Thyroid gland (tissue), 4 donors: Measurements from ENCODE around the gene MISP3.

ENCODE experiments used
- POLR2A ChIP-seq, 2 donors: fragments of 450-650 bp; IDR thresholded peaks; one replicate each; pipeline ENCODE4 v1.6.1; 2017; ENCODE audit warnings: antibody characterized with exemption in 2 of 2, mild to moderate bottlenecking in 2 of 2, moderate library complexity in 1 of 2
- TF ChIP-seq, protein P1 (sequence below), 6 experiments: fragments of 200-600 bp in 3 of 6; fragments of 450-650 bp in 3 of 6; sonication (generic) in 3 of 6; IDR thresholded peaks; one replicate each; pipeline ENCODE4 v1.5.1; 2016 to 2019; ENCODE audit warnings: antibody characterized with exemption in 6 of 6, mild to moderate bottlenecking in 2 of 6, inconsistent platforms in 1 of 6, moderate library complexity in 1 of 6

DNA sequence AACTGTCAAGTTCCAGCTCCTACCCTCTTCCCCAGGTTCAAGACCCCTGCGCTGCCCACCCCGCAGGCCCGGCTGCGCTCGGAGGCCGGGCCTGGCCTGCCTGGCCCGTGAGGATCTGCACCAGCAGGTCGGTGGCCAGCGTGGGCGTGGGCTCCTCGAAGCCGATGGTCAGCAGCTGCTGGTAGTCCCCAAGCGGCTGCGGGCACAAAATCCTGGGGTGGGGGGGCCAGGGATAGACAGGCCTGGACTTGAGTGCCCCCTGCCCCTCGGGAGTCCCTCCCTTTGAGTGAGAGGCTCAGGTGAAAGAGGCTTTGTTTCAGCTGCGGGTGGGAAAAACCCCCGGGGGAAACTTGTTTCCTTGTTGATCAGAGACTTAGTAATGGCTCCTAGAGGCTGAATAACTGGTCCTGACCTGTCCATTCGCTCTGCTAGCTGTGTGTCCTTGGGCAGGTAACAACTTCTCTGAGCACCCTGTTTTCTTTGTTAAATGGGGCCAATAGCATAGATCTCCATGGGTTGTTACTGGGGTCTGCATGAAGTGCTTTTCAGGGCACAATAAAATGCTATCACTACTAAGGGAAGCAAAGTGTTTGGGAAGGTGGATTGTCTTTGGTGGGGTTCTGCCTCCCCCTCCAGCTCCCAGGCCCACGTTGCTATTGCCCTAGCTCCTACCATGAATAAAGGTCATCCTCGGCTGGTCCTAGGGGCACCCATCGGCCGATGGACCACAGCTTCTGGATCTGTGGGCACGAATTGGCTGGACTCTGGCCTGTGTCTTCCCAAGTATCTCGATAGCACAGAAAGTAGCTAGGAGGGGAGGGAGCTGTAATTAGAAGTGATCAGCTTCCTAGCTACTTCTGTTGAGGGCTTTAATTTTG is 9.4 kb downstream of the MISP3 start:
- TF ChIP-seq, protein P1, sequence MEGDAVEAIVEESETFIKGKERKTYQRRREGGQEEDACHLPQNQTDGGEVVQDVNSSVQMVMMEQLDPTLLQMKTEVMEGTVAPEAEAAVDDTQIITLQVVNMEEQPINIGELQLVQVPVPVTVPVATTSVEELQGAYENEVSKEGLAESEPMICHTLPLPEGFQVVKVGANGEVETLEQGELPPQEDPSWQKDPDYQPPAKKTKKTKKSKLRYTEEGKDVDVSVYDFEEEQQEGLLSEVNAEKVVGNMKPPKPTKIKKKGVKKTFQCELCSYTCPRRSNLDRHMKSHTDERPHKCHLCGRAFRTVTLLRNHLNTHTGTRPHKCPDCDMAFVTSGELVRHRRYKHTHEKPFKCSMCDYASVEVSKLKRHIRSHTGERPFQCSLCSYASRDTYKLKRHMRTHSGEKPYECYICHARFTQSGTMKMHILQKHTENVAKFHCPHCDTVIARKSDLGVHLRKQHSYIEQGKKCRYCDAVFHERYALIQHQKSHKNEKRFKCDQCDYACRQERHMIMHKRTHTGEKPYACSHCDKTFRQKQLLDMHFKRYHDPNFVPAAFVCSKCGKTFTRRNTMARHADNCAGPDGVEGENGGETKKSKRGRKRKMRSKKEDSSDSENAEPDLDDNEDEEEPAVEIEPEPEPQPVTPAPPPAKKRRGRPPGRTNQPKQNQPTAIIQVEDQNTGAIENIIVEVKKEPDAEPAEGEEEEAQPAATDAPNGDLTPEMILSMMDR (IDR thresholded peaks at IDR 0.05), result no peak
- no peak for TF ChIP-seq POLR2A (IDR thresholded peaks at IDR 0.05)
